ENCODE results near the gene CALN1.

CALN1 gene

DNA sequence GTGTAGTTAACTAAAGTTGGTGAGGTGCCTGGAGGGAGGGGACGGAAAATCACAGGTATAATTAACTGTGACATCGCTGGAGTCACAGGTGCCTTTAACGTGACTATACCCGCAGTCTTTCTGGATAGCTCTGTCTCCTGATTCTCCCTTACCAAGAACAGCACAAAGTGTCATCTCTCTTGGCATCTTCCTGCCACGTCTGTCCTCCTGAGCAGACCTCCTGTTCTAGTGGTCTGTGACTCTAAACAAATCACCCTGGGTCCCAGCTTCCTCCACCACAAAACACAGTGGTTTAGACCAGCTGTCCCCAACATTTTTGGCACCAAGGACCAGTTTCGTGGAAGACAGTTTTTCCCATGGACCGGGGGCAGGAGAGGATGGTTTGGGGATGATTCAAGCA, 90.5 kb downstream of the CALN1 start:
- no peak for DNase-seq

DNA sequence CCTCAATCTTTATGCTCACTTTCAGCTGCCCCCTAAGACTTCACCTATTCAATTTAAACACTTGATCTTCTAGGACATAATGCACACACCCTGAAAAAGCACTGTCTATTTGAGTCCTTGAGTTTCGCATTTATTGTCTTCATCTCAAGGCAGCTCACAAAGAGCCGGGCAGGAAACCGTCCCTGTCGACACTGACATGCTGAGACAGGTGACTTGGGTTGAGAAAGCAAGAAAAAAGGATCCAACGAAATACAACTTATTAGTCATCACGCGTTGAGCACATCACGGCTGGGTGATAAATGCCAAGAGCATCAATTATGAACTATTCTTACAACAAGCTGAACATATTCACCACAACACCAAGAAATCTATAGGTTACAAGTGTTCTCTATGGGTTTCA, 91.1 kb downstream of the CALN1 start:
- DNase-seq, result no peak

DNA sequence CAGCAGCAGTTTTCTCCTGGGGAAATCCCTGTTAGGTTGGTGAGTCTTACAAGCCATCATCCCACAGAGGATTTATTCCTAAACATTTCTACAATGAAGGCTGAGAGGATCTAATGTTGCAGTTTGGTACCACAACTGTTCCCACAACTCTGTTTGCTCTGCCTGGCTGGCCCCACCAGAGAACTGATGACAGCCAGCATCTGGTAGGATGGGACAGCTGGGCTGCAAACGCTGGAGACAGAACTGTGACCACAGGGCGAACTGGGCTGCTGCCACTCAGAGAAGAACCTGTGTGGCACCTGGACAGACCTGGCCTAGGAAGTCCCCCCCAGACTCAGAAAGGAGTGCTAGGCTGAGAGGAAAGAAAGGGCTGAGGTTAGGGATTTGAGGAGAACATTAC, 94.8 kb downstream of the CALN1 start:
- no peak for DNase-seq

GRCh38 chr7:72316148-72316547, 96.0 kb downstream of the CALN1 start:
- no peak for DNase-seq

DNA sequence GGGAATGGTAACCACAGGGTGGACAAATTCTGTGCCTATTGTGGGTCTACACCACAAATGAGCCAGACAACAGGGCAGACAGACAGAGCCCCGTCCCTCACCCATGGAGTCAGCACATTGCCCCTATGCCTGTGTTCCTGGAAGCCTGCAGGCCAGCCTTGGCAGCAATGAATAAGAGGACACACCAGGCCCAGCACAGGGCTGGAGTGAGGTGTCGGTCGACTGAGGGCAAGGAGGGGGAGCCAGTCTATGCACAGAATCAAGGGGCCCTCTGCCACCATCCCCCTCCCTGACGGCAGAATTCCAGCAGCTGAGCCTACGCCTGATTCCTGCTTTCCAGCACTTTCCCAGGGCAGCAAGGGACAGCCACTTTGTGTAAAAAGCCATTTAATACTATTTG, 98.2 kb downstream of the CALN1 start:
- DNase-seq, result no peak

- no peak for DNase-seq
Observed at GRCh38 chr7:72310301-72310700, 101.8 kb downstream of the CALN1 start.

GRCh38 chr7:72309476-72309875, 102.7 kb downstream of the CALN1 start:
- no peak for DNase-seq

- DNase-seq, result no peak
Observed at GRCh38 chr7:72308986-72309385, 103.2 kb downstream of the CALN1 start.

GRCh38 chr7:72307566-72307965, 104.6 kb downstream of the CALN1 start:
- DNase-seq, result no peak

- no peak for DNase-seq
Observed at GRCh38 chr7:72298912-72299311, 113.2 kb downstream of the CALN1 start.

DNA sequence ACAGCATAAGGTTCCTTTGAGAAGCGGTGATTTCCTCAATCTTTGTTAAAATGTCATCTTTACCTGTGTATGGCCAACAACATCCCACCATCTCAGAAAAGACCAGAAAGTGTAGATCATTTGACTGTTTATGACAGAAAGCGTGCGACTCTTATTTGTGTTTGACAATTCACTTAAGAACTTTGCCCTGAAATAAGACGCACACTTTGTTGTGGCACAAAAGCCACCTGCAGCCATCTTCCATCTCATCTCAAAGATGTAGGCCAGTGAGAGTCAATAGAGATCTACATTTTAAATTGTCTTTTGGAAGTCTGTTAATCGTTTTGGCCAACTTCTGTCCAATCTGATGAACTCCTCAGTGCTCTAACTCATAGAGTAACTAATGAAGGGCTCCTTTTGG, 114.0 kb downstream of the CALN1 start:
- no peak for DNase-seq

DNA sequence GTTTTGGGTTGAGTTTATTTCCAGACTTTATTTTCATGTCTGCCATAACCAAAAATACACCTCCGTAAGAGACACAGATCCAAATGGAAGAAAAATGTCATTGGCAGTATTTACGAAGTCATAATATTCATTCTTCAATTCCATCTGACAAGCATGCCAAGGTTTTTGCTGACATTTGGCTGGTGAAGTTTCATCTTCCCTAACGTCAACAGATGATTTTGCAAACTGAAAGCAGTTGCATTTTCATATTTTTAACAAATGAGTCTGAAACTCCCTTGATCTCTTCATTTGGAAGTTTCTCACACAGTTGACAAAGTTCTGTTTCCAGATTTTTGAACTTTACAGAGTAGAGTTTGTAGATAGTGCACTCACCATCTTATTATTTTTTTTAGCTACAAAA, 114.5 kb downstream of the CALN1 start:
- no peak for DNase-seq

DNA sequence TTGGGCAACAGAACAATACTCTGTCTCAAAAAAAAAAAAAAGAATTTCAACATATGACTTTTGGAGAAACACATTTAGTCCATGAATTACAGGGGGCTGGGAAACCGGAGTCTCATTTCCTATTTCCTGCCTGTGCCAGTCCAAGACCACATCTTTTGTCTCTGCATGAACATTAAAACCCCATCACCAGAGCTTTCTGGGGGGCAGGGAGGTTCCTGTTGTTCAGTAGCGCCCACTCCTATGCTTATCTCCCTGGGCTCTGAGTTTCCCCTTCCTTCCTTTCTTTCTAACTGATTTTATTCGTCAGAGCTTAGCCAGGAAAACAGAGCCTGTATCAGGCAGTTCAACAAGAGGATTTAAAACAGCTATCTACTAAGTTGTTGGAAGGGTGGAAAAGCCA, 119.3 kb downstream of the CALN1 start:
- no peak for DNase-seq

- DNase-seq, result no peak
Observed at GRCh38 chr7:72292118-72292517, 120.0 kb downstream of the CALN1 start.

DNA sequence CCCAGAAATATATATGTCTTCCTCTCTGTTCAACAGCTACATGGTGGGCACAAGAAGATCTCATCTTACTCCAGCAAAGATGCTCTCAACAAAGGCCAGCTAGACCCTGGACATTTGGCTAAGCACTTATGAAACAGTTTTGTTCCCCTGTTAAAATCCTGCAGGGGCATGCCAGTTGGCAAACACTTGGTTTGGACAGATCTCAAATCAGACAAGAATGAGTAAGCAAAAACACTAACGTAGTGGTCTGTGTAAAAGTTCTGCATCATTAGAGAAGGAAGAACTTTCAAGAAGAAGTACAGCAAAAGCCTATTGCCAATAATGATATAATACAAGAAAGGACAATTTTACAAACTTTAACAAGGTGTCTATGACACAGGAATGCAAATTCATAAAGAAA, 125.6 kb downstream of the CALN1 start:
- no peak for DNase-seq

DNA sequence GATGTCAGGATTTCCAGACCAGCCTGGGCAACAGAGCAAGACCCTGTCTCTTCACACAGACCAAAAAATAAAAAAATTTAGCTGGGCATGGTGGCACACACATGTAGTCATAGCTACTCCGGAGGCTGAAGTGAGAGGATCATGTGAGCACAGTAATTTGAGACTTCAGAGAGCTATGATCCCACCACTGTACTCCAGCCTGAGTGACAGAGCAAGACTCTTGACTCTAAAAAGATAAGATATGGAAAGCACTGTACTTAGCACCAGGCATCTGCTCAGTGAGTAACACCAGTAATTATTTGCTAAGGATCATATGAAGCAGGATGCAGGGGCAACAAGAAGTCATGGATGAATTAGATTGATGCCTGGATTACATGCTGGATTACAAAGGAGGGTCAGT, 128.8 kb downstream of the CALN1 start:
- no peak for DNase-seq

DNA sequence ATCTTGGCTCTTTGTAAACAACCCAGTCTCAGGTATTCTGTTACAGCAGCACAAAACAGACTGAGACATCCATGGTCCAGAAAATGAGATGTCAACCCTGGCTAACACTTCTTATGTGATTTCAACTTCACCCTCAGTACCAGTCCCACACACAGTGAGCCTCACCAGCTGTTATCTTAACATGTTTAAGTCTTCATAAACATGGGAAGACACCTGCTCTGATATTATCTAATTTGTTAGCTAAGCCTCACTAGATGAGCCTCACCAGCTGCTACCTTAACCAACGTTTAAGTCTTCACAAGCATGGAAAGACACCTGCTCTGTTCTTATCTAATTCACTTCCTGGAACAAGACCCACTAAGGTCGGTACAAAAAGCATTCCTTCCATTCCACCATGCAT, 130.8 kb downstream of the CALN1 start:
- DNase-seq, result no peak

GRCh38 chr7:72279203-72279602, 132.9 kb downstream of the CALN1 start:
- DNase-seq, result no peak

GRCh38 chr7:72278550-72278949, 133.6 kb downstream of the CALN1 start:
- DNase-seq, result no peak

DNA sequence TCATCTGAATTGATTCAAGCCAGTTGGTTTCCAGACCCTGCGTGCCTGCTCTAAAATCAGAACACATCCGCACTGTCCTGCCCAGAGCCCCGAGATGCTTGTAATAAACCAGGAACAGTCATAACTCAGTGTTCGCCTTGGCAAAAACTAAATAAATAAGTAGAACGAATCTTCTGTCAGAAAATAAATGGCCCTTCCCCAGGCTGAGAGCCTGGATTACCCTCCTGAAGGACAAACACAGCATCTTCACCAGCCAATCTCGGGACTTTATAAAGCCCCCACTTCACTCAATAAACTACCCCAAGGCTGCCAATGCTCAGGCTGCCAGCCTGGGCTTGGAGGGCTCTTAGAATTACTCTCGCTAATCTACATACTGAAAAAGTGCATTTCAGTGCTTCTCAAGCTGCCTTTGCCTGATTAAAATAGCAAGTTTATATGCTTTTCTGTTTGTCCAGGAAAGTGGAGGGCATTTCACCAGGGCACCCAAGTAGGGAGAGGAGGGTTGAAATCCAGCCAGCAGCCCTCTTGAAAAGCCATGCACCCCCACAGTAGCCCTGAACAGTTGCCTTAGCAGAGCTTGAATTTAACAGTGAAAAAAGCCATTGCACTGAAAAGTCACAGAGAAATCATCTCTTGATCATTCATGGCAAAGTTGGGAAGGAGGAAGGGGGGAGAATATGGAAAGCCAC, 136.6 kb downstream of the CALN1 start:
- no peak for DNase-seq

DNA sequence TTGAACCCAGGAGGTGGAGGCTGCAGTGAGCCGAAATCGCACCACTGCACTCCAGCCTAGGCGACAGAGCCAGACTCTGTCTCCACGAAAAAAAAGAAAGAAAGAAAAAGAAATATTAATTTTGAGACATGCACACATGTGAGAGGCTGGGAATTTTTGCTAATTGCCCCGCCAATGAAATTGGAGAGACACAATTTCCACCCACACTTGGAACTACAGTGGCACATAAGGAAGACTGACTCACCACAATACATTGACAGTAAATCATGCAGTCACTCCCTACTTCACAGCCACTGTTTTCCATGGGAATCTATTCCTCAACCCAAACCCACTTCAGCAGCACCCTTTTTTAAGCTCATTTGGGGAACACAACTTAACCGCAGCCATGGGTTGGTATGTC, 139.7 kb downstream of the CALN1 start:
- DNase-seq, result no peak

DNA sequence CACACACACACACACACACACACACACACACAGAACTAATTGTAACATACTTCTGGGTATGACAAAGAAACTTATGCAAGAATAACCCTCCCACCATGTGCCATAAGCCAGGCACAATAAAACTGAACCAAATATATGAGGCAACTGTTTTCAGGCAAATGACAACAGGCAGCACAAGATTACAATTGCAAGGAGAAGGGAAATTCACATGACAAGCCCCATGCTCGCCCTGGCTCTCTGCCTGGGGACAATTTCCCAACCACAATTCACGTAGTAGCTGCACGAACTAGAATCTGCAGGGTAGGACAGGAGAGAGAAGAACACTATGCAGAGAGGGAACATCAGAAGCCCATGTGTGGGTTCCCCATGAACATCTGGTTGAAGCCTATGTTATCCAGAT, 143.3 kb downstream of the CALN1 start:
- no peak for DNase-seq

- no peak for DNase-seq
Observed at GRCh38 chr7:72268090-72268489, 144.0 kb downstream of the CALN1 start.

- no peak for DNase-seq
Observed at GRCh38 chr7:72267291-72267800, 144.8 kb downstream of the CALN1 start.

DNA sequence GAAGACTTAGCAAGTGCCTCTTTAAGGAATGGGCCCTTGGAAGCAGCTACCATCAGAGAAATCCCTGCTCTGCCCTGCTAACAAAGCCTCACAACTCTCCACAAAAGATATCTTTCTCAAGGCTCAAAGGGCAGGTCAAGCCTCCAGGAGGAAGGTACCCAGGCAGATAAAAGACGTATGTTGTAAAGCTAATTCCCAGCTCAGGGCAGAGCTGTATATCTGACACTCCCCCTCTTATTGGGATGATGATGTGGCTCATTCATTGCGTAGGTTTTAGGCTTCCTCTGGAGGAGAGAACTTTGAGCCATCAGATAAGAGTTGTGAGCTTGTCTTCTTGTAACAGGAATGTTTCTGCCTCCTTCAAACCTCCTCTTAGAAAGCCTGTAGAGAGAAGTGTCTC, 145.4 kb downstream of the CALN1 start:
- no peak for DNase-seq
